OCI-LY3 (cell line): ENCODE data around the gene GMNC.

ENCODE experiments used
- CTCF ChIP-seq: fragments of 200-600, 300-600 bp; sonication (generic); IDR thresholded peaks from 2 replicates; pipeline ENCODE4 v1.5.1; 2014; ENCODE audit warnings: antibody characterized with exemption, low read length, low read depth
- EZH2phosphoT487 ChIP-seq: fragments of 200-600 bp; shearing (Covaris generic); IDR thresholded peaks from 2 replicates; pipeline ENCODE4 v1.6.1; 2018; ENCODE audit warnings: antibody characterized with exemption, mixed run types, low read depth

- TF ChIP-seq CTCF = no peak
- TF ChIP-seq EZH2phosphoT487 = no peak
Observed at GRCh38 chr3:190862209-190863118, at the start of gene GMNC.
